Activated B cell treated with CpG ODN at 0.5 μM for 24 hours (primary cell): ENCODE results near the gene EEF1AKMT2. TPM values are rescaled to one million over a fixed set of nuclear protein-coding genes. Genes with fewer than 3 reads are reported as not detected.

Source experiments
- ATAC-seq: fragments of 200-7000 bp; cut with Tn5 transposase; one replicate; pipeline ENCODE4 v1.10.0; 2021; ENCODE audit warnings: low read depth, mild to moderate bottlenecking, moderate library complexity
- CTCF ChIA-PET: fragments of 350-600 bp; sonication (Branson Sonifier 250); formaldehyde crosslinking; loops from one replicate; lab custom pipeline; 2021; ENCODE audit warnings: antibody characterized with exemption; lab: Charles Lee
- POLR2A ChIA-PET: fragments of 350-600 bp; sonication (Branson Sonifier 250); formaldehyde crosslinking; loops from one replicate; lab custom pipeline; 2021; ENCODE audit warnings: antibody characterized with exemption; lab: Charles Lee
- DNase-seq: peaks from one replicate; pipeline ENCODE4 v3.0.0; 2022
- H3K27ac Mint-ChIP-seq: one replicate; pipeline ENCODE4 v1.8.0; 2020; ENCODE audit warnings: mixed read lengths
- H3K27me3 Mint-ChIP-seq: one replicate; pipeline ENCODE4 v1.8.0; 2021; ENCODE audit warnings: mixed read lengths
- H3K36me3 Mint-ChIP-seq: one replicate; pipeline ENCODE4 v1.8.0; 2021; ENCODE audit warnings: low read depth, mixed read lengths
- H3K4me1 Mint-ChIP-seq: one replicate; pipeline ENCODE4 v1.8.0; 2021; ENCODE audit warnings: mixed read lengths
- H3K4me3 Mint-ChIP-seq: one replicate; pipeline ENCODE4 v1.8.0; 2020; ENCODE audit warnings: mild to moderate bottlenecking, mixed read lengths
- H3K9me3 Mint-ChIP-seq: one replicate; pipeline ENCODE4 v1.8.0; 2020; ENCODE audit warnings: mixed read lengths
- intact Hi-C: fragments of 100-400 bp; cut with micrococcal nuclease; formaldehyde crosslinking; loops from one replicate; pipeline ENCODE4 v1.15.1; 2024
- total RNA-seq: library from RNA; stranded (reverse); gene quantifications from 2 replicates; pipeline ENCODE4 v1.2.3, GENCODE V29; 2022
- TF ChIP-seq, protein P1 (sequence below): fragments of 200-600 bp; IDR thresholded peaks from one replicate; pipeline ENCODE4 v1.8.0; 2022; ENCODE audit warnings: antibody characterized with exemption, mild to moderate bottlenecking

EEF1AKMT2 gene
- total RNA-seq, 1 donor from 2014 or later: 16.5 TPM

DNA sequence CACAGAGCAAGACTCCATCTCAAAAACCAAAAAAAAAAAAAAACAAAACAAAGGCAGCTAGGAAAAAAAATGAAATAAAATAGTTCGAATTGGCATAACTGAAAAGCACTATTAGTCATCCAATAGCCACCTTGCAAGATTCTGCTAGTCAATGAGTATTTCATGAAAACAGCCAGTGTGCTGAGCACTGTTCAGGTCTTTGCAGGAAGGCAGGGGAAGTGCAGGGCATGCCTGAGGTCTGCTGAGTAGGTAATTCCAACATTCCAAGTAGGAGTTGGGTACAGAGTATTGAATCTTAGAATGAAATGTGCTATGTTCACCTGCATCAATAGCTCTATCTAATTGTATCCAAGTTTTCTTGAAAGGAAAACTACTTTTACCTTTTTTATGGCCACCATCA, 32.8 kb upstream of the EEF1AKMT2 start:
- ChIA-PET POLR2A (no interaction called here), CTCF (interaction anchor here (1.4 kb wide), 1 partner anchor 59 kb away, joined by 3 read pairs; no protein-coding TSS in a partner anchor)
- H3K27me3 Mint-ChIP-seq: no peaks in the 10 kb centered on the region
- intact Hi-C loops: no loop called here
- TF ChIP-seq, protein P1, sequence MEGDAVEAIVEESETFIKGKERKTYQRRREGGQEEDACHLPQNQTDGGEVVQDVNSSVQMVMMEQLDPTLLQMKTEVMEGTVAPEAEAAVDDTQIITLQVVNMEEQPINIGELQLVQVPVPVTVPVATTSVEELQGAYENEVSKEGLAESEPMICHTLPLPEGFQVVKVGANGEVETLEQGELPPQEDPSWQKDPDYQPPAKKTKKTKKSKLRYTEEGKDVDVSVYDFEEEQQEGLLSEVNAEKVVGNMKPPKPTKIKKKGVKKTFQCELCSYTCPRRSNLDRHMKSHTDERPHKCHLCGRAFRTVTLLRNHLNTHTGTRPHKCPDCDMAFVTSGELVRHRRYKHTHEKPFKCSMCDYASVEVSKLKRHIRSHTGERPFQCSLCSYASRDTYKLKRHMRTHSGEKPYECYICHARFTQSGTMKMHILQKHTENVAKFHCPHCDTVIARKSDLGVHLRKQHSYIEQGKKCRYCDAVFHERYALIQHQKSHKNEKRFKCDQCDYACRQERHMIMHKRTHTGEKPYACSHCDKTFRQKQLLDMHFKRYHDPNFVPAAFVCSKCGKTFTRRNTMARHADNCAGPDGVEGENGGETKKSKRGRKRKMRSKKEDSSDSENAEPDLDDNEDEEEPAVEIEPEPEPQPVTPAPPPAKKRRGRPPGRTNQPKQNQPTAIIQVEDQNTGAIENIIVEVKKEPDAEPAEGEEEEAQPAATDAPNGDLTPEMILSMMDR: no peak
- H3K4me1 Mint-ChIP-seq: no peaks in the 10 kb centered on the region
- DNase-seq (no peak), ATAC-seq (no peak)
- H3K36me3 Mint-ChIP-seq: peaks cover 62% of the 10 kb centered on the region
- H3K9me3 Mint-ChIP-seq: no peaks in the 10 kb centered on the region
- H3K27ac Mint-ChIP-seq: no peak overlapping the region
- H3K4me3 Mint-ChIP-seq: no peak overlapping the region

DNA sequence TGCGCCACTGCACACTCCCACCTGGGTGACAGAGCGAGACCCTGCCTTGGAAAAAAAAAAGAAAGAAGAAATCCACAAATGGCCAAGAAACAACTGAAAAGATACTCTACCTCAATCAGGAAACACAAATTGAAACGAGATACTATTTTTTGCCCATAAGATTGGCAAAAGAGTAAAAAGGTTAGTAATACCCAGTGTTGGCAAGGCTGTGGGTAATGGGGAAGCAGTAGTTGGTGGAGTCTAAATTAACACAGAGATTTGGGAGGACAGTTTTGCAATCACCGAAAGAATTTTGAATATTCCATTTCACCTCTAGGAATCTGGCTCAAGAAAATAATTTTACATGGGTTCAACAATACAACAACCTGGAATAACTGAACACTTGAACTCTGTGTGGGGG, 29.8 kb upstream of the EEF1AKMT2 start:
- CTCF ChIA-PET: no interaction called here
- POLR2A ChIA-PET: no interaction called here
- no peaks in the 10 kb centered on the region for H3K27me3 Mint-ChIP-seq
- H3K4me1 Mint-ChIP-seq: no peaks in the 10 kb centered on the region
- no peak for DNase-seq
- intact Hi-C loops: no loop called here
- H3K27ac Mint-ChIP-seq: no peak overlapping the region
- peaks cover 67% of the 10 kb centered on the region for H3K36me3 Mint-ChIP-seq
- no peak for ATAC-seq
- H3K4me3 Mint-ChIP-seq: no peak overlapping the region
- TF ChIP-seq, protein P1: no peak
- no peaks in the 10 kb centered on the region for H3K9me3 Mint-ChIP-seq

DNA sequence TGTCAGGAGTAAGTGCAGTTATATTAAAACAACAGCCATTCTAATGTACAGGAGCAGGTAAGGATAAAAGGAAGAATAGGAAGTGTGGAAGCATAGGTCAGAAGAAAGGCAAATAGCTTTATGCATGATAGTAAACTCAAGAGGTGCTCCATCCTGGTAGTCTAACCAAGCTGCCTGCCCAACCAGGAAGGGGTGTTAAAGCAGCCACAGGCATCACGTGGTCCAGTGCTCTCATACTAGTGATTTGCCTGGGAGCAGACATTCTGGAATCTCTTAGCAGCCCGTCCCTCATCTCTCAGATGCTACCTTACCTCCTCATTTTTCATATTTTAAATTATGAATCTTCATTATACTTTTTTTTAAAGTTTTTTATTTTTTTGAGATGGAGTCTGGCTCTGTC, 28.4 kb upstream of the EEF1AKMT2 start:
- Mint-ChIP-seq H3K27ac (no peak overlapping the region), H3K4me3 (no peak overlapping the region), H3K4me1 (no peaks in the 10 kb centered on the region), H3K27me3 (no peaks in the 10 kb centered on the region), H3K9me3 (no peaks in the 10 kb centered on the region), H3K36me3 (peaks cover 69% of the 10 kb centered on the region)
- TF ChIP-seq, protein P1: no peak
- CTCF ChIA-PET: no interaction called here
- DNase-seq: no peak
- intact Hi-C loops: no loop called here
- POLR2A ChIA-PET: no interaction called here
- ATAC-seq: no peak

DNA sequence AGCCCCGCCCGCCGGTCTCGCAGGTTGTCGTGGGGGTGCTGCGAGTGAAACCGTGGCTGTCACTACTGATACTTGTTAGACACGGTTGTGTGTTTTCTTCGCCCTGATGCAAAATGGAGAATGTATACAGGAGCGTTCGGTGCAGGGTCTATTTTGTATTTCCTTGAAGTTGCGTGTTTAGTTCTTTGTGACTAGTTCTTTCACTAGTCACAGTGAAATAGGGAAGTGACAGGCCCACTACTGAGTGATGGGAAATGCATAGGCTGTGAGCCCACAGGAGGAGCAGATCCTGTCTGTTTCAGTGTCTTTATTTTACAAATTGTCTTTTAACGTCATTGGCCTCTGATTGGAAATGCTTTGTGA, 10.6 kb upstream of the EEF1AKMT2 start:
- peaks cover 7% of the 10 kb centered on the region for H3K36me3 Mint-ChIP-seq
- TF ChIP-seq, protein P1: no peak
- CTCF ChIA-PET: interaction anchor here (1.0 to 1.5 kb wide), 3 partner anchors 11 to 272 kb away, joined by 3 to 4 read pairs (median 3); no protein-coding TSS in a partner anchor
- H3K9me3 Mint-ChIP-seq: no peaks in the 10 kb centered on the region
- H3K27ac Mint-ChIP-seq: peak overlapping the region; percentile 93
- intact Hi-C loops: loop anchor here (1.0 to 5.0 kb wide), 3 partner anchors 340 to 1650 kb away; partner anchors contain the start of genes BUB3 and OAT
- POLR2A ChIA-PET: interaction anchor here (0.8 to 3.8 kb wide), 12 partner anchors 11 to 268 kb away, joined by 3 to 51 read pairs (median 4); partner anchors contain the start of gene EEF1AKMT2
- H3K4me1 Mint-ChIP-seq: peaks cover 18% of the 10 kb centered on the region
- H3K27me3 Mint-ChIP-seq: peaks cover 2% of the 10 kb centered on the region
- ATAC-seq (peak; percentile 61), DNase-seq (no peak)
- H3K4me3 Mint-ChIP-seq: peak overlapping the region; percentile 92

DNA sequence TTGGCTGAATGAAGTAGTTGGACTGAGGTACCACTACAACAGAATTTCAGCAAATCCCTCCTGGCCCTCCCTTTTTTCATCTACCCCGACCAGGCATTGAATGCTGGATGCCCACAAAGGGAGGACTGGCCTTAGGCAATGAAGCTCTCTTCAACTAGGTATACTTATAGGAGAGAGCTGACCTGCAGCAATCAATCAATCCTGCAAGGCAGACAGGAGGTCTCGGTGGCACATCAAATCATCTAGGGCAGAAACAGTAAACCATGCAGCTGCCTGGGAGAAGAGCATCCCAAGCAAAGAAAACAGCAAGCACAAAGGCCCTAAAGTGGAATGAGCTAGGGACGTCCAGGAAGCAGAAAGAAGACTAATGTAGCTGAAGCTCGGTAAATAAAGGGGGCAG, 7.5 kb upstream of the EEF1AKMT2 start:
- TF ChIP-seq, protein P1: no peak
- intact Hi-C loops: loop anchor here (10.0 kb wide), 1 partner anchor 1794 kb away; the partner anchor contains the start of genes ACADSB and IKZF5
- no peak overlapping the region for H3K27ac Mint-ChIP-seq
- H3K9me3 Mint-ChIP-seq: no peaks in the 10 kb centered on the region
- ChIA-PET CTCF (no interaction called here), POLR2A (no interaction called here)
- peaks cover 18% of the 10 kb centered on the region for H3K4me1 Mint-ChIP-seq
- H3K36me3 Mint-ChIP-seq: peaks cover 6% of the 10 kb centered on the region
- DNase-seq (no peak), ATAC-seq (no peak)
- H3K4me3 Mint-ChIP-seq: no peak overlapping the region
- H3K27me3 Mint-ChIP-seq: peaks cover 2% of the 10 kb centered on the region
